Right atrium auricular region (tissue), 2 donors: ENCODE measurements around the gene MCM10. TPM values are rescaled to one million over a fixed set of nuclear protein-coding genes. Genes with fewer than 3 reads are reported as not detected.

Experiments
- DNase-seq: peaks from one replicate; pipeline ENCODE4 v3.0.0-alpha.2; 2019; ENCODE audit warnings: low spot score
- H3K27ac ChIP-seq, 2 donors: fragments of 200-600 bp; sonication (generic); 1 replicate in 1 of 2; 2 replicates in 1 of 2; pipeline ENCODE4 v1.5.1; 2016 to 2019
- H3K27me3 ChIP-seq, 2 donors: fragments of 200-600 bp; sonication (generic); one replicate each; pipeline versions ENCODE4 v1.5.1 to v1.6.0; 2017 to 2019
- H3K36me3 ChIP-seq: fragments of 200-600 bp; sonication (generic); one replicate; pipeline ENCODE4 v1.5.1; 2016
- H3K4me1 ChIP-seq, 2 donors: fragments of 200-600 bp; sonication (generic); one replicate each; pipeline versions ENCODE4 v1.5.1 to v1.6.0; 2017 to 2019
- H3K4me3 ChIP-seq, 2 donors: fragments of 200-600 bp; sonication (generic); 1 replicate in 1 of 2; 2 replicates in 1 of 2; pipeline ENCODE4 v1.5.1; 2017 to 2019; ENCODE audit warnings: mild to moderate bottlenecking in 1 of 2, moderate library complexity in 1 of 2
- H3K9me3 ChIP-seq, 2 donors: fragments of 200-600 bp; sonication (generic); one replicate each; pipeline ENCODE4 v1.5.1; 2019
- total RNA-seq, 2 donors: library from RNA; depleted of rRNA; stranded (reverse); fragments of >200 nt; gene quantifications; one replicate each; pipeline ENCODE4 v1.1.0, GENCODE V29; 2016
- TF ChIP-seq, protein P1 (sequence below), 2 donors: fragments of 200-600 bp; sonication (generic); IDR thresholded peaks; one replicate each; pipeline ENCODE4 v1.5.1; 2019; ENCODE audit warnings: antibody characterized with exemption in 2 of 2

The MCM10 gene
- total RNA-seq, 2 donors from 2014 or later = 0.15 TPM; not detected in 1

- TF ChIP-seq, protein P1, sequence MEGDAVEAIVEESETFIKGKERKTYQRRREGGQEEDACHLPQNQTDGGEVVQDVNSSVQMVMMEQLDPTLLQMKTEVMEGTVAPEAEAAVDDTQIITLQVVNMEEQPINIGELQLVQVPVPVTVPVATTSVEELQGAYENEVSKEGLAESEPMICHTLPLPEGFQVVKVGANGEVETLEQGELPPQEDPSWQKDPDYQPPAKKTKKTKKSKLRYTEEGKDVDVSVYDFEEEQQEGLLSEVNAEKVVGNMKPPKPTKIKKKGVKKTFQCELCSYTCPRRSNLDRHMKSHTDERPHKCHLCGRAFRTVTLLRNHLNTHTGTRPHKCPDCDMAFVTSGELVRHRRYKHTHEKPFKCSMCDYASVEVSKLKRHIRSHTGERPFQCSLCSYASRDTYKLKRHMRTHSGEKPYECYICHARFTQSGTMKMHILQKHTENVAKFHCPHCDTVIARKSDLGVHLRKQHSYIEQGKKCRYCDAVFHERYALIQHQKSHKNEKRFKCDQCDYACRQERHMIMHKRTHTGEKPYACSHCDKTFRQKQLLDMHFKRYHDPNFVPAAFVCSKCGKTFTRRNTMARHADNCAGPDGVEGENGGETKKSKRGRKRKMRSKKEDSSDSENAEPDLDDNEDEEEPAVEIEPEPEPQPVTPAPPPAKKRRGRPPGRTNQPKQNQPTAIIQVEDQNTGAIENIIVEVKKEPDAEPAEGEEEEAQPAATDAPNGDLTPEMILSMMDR (IDR thresholded peaks at IDR 0.05) = no peak
- H3K27ac ChIP-seq = no peak overlapping the region
- no peak for DNase-seq
- peaks cover 0 to 23% of the 10 kb centered on the region in 2 donors for H3K4me1 ChIP-seq
- H3K9me3 ChIP-seq = no peaks in the 10 kb centered on the region
- H3K27me3 ChIP-seq = no peaks in the 10 kb centered on the region
- no peak overlapping the region for H3K4me3 ChIP-seq
- peaks cover 56% of the 10 kb centered on the region for H3K36me3 ChIP-seq
These were observed 42.5 kb upstream of the MCM10 start for GRCh38 chr10:13118784-13119410.

- peaks cover 0 to 23% of the 10 kb centered on the region in 2 donors for H3K4me1 ChIP-seq
- no peak overlapping the region for H3K27ac ChIP-seq
- DNase-seq = no peak
- TF ChIP-seq, protein P1 (IDR thresholded peaks at IDR 0.05) = no peak
- H3K27me3 ChIP-seq = no peaks in the 10 kb centered on the region
- no peaks in the 10 kb centered on the region for H3K9me3 ChIP-seq
- H3K36me3 ChIP-seq = peaks cover 72% of the 10 kb centered on the region
- no peak overlapping the region for H3K4me3 ChIP-seq
These were observed 40.4 kb upstream of the MCM10 start for GRCh38 chr10:13120786-13121499.

DNA sequence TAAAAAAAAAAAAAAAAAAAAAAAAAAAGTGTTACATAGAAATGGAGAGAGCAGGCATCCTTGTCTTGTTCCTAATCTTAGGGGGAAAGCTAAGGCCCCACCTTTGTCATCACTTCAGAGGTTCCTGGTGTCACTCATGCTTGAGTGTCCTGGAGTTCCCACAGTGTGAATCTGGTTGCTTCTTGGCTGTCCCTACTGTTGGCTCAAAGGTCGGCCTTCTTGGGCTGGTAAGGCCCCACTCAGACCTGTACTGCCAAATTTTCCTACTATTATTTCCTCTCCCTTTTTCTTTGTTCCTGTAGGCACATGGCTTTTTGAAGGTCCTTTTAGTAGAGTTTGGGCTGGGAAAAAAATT, 39.9 kb upstream of the MCM10 start:
- peaks cover 72% of the 10 kb centered on the region for H3K36me3 ChIP-seq
- no peak overlapping the region for H3K4me3 ChIP-seq
- no peak for DNase-seq
- peaks cover 0 to 18% of the 10 kb centered on the region in 2 donors for H3K4me1 ChIP-seq
- TF ChIP-seq, protein P1 (IDR thresholded peaks at IDR 0.05) = no peak
- H3K27ac ChIP-seq = no peak overlapping the region
- H3K27me3 ChIP-seq = no peaks in the 10 kb centered on the region
- H3K9me3 ChIP-seq = no peaks in the 10 kb centered on the region

DNA sequence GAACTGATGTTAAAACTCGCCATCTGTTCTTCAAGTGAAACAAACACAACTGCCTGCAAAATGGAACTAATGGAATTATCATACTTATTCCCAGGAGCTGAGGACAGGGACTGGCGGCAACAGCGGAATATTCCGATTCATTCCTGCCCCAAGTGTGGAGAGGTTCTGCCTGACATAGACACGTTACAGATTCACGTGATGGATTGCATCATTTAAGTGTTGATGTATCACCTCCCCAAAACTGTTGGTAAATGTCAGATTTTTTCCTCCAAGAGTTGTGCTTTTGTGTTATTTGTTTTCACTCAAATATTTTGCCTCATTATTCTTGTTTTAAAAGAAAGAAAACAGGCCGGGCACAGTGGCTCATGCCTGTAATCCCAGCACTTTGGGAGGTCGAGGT, 24.7 kb upstream of the MCM10 start:
- H3K4me1 ChIP-seq = no peaks in the 10 kb centered on the region
- H3K9me3 ChIP-seq = no peaks in the 10 kb centered on the region
- no peaks in the 10 kb centered on the region for H3K27me3 ChIP-seq
- H3K36me3 ChIP-seq = peaks cover 88% of the 10 kb centered on the region
- TF ChIP-seq, protein P1 (IDR thresholded peaks at IDR 0.05) = no peak
- no peak for DNase-seq
- H3K27ac ChIP-seq = no peak overlapping the region
- no peak overlapping the region for H3K4me3 ChIP-seq

DNA sequence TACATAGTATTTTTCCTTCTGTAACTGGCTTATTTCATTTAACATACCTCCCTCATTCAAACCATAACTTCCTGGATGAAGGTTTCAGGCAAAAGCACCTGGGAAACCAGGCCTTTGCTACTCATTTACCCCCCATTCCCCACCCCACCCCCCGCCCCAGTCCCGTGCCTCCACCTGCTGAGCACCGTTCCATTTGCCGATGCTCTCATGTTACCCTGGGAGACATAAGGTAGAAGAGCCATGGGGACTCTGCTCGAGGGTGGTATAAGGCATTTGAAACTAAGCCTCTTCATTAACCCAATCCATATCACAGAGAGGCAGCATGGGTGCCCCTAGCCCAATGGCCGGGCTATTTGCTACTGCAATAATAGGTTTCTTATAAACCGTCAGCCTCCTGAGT, 22.2 kb upstream of the MCM10 start:
- Histone ChIP-seq H3K36me3 (peaks cover 67% of the 10 kb centered on the region), H3K4me1 (no peaks in the 10 kb centered on the region), H3K9me3 (no peaks in the 10 kb centered on the region), H3K27me3 (no peaks in the 10 kb centered on the region), H3K27ac (no peak overlapping the region), H3K4me3 (no peak overlapping the region)
- TF ChIP-seq, protein P1 (IDR thresholded peaks at IDR 0.05) = no peak
- DNase-seq = no peak
